SU-DHL-6 (cell line): Measurements from ENCODE around the gene GPR119.
"Not testable (repeated sequence)": the region's sequence is repeated elsewhere in the genome, so short reads cannot be mapped to it uniquely, and the experiment has no call there.

Experiments
- CTCF ChIP-seq: fragments of 200-600 bp; sonication (generic); IDR thresholded peaks from one replicate; pipeline ENCODE4 v1.5.1; 2017; ENCODE audit warnings: antibody characterized with exemption, mild to moderate bottlenecking, low read length, moderate library complexity; ENCODE audit not compliant: insufficient read depth, poor library complexity, severe bottlenecking
- EZH2phosphoT487 ChIP-seq: fragments of 200-600 bp; sonication (generic), shearing (Covaris generic); conservative IDR thresholded peaks from 2 replicates; pipeline ENCODE4 v1.6.1; 2018; ENCODE audit warnings: mild to moderate bottlenecking, antibody characterized with exemption, low read length, moderate library complexity, mixed read lengths

- not testable (repeated sequence) for TF ChIP-seq CTCF, EZH2phosphoT487
Observed at GRCh38 chrX:130338869-130339268, 46.6 kb downstream of the GPR119 start.
